ENCODE data around the gene BCL2L15.

- no peak for TF ChIP-seq CTCF (IDR thresholded peaks at IDR 0.05)
- no peak for TF ChIP-seq ZFX (IDR thresholded peaks at IDR 0.05; ENCODE audit: borderline replicate concordance)
These were observed 29.6 kb upstream of the BCL2L15 start for GRCh38 chr1:113916974-113917373.

Data from 22Rv1 (cell line).